Fibroblast of skin of right quadriceps (primary cell): ENCODE data around the gene MAJIN.

Source experiments
- DNase-seq: peaks from one replicate; pipeline ENCODE4 v3.0.0-alpha.2; 2013

Gene MAJIN

DNA sequence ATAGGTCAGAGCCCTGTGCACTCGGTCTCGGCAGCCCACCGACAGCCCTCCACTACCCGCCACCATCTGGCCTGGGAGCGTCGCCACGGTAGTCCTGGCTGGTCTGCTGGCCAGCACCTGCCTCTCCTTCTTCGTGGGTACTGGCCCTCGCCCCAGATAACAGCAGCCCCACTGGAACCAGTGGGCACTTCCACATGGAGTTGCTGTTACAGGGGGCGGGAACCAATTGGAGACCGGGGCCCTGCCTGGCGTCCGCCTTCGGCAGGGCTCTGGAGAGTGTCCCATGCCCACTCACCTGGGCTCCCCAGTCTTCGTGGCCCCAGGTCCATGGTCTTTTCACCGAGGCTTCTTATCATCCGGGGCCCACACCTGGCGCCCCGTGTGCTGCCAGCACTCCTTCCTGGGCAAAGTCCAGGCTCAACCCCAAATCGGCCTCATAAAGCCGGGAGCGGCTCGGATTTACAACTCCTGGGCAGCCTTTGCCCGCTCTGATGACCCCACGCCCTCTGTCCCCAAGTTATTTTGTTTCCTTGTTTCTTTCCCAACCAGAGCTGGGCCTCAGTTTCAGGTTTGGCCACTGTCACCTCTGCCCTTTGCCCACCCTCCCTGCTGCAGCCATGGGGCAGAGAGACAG lies 80.6 kb downstream of the MAJIN start:
- no peak for DNase-seq

DNA sequence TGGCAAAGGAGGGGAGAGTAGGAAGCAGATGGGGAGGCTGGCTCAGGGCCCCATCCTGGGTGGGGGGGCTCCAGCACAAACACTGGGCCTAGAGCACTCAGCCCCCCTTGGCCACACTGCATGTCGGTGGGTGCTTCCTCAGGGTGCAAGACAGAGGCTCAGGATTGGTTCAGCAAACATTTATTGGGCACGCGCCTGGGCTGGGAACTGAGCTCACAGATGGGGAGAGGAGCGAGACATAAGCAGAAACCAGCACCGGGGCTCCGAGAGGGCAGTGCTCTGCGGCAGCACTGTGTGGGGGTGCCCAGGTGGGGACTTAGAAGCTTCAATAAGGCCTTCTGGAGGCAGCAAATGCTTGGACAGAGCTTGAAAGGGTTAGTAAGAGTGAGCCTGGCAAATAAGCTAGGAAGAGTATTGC lies 81.4 kb downstream of the MAJIN start:
- DNase-seq, result no peak

- DNase-seq, result no peak
Observed at GRCh38 chr11:64888729-64889511, 83.0 kb downstream of the MAJIN start.

DNA sequence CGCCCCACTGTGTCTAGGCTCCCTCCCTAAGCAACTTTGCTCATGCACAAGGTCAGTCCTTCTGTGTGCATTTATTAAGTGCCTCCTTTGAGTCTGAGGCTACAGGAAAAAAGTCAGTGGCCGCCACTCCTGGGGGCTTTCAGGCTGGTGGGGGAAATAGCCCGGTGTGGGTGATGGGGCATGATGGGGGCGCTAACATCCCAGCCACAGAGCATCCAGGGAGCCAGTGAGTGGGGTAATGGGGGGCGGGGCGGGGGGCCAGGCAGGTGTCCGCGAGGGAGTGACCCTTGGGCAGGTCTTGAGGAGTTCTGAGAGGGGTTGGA lies 83.5 kb downstream of the MAJIN start:
- DNase-seq, result no peak
